NCI-H1930 (cell line): ENCODE data around the gene PLD6.
A peak's percentile ranks its signal among the peaks of the same experiment; 100 is the strongest.

Experiments
- DNase-seq, 2 experiments: peaks; one replicate each; lab custom pipeline; 2025; lab: John Stamatoyannopoulos, UW

The PLD6 gene

GRCh38 chr17:17226451-17227265 is 20.5 kb upstream of the PLD6 start:
- no peak for DNase-seq

DNA sequence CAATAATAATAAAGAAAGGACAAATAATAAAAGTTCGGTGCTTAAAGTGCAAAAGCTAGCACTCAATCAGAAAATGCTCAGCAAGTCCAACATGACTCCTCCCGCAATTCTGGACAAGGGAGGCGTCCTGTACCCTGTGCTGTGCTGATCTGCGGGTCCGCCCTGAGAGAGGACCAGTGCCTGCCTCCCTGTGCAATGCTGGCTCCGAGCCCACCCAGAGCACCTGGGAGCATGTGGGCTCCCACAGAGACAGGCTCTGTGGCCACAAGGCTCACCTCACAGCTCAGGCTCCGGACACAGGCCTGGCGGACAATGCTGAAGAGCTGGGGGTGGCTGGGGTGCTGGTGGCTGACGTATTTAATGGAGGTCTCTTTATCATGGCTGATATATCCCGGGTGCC is 19.8 kb upstream of the PLD6 start:
- DNase-seq, result no peak

- DNase-seq, result no peak
These were observed 18.0 kb upstream of the PLD6 start for GRCh38 chr17:17224137-17224536.

DNA sequence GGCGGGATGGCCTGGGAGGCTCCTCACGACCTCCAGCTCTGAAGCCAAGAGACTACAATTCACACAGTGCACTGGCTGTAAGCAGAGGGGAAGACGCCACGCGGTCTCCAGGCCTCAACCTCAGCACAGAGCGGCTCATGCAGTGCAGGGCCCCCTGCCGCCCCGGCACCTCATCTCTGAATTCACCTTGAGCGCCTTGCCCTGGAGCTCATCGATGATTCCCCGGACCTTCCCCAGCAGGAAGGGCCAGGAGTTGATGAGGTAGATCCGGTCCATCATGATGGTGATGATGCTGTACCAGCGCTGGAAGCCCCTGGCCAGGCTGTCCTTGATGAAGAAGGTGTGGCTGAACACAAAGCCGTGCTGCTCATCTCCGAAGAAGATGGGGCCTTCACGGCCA is 17.6 kb upstream of the PLD6 start:
- no peak for DNase-seq

DNA sequence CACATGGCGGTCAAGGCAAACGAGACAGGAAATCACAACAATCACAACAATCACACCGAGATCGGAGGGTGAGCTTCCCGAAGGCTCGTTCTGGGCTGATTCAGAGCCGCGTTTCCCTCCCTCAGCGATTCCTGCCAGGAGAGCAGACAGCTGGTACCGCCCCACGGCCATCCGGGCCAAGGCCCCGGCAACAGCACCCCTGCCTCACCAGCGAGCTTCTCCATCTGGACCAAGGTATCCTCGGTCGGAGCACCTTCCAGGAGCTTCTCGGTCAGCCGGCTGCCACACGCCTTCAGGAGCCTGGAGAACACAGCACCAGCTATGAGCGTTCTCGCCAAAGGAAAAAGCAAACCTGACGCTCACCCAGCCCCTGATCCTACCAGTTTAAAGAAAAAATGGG is 15.2 kb upstream of the PLD6 start:
- DNase-seq, result no peak

DNA sequence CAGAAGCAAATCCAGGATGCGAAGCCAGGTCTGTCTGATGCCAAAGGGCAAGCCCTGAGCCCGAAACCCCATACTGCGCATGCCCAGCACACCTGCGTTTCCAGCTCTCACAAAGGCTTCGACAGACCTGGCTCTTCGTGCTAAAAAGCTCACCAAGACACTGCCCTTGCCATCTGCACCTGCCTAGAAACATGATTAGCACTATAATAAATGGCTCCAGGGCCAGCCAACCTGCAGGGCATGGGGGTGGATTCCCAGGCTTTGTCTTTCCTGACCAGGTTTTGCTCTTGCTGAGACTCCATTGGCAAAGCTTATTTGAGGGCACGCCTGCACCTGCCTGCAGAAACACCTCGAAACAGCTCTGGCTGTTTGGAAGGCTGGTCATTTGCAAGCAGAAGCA is 14.4 kb upstream of the PLD6 start:
- no peak for DNase-seq

DNA sequence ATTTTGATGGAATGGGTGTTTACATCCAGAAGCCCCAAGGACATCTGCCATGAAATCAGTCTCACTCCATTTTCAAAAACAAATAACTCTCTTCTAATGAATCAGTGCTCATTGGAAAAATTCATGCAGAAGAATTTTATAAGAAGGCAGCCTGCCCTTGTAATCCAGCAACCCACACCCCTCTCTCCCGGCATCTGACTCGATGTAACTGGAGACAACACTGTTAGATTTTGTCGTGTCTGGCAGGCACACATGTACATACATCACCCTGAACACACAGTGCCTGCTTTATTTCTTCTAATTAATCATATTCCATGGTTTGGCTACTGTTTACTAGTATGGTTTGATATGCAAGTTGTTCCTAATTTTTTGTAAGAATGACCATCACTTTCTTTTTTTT is 11.9 kb upstream of the PLD6 start:
- DNase-seq, result no peak

- DNase-seq, result no peak
These were observed 10.6 kb upstream of the PLD6 start for GRCh38 chr17:17216776-17217175.

DNA sequence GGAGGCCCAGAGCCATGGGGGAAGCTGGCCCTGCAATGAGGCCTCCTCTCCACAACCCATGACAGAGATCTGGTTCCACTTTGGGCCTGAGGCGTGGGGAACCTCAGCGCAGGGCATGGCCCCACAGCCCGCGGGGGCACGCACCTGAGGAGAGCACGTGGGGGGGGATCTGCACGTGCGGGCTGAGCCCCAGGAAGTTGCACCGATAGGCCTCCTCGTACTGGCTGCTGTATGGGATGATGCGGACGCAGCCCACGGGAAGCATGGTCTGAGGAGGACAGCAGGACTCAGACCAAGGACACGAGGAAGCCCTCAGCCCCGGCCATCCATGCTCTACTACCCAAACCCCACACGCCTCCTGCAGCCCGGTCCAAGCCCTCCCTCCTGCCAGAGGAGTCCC is 10.1 kb upstream of the PLD6 start:
- no peak for DNase-seq

GRCh38 chr17:17215575-17215974 is 9.4 kb upstream of the PLD6 start:
- DNase-seq, result no peak

DNA sequence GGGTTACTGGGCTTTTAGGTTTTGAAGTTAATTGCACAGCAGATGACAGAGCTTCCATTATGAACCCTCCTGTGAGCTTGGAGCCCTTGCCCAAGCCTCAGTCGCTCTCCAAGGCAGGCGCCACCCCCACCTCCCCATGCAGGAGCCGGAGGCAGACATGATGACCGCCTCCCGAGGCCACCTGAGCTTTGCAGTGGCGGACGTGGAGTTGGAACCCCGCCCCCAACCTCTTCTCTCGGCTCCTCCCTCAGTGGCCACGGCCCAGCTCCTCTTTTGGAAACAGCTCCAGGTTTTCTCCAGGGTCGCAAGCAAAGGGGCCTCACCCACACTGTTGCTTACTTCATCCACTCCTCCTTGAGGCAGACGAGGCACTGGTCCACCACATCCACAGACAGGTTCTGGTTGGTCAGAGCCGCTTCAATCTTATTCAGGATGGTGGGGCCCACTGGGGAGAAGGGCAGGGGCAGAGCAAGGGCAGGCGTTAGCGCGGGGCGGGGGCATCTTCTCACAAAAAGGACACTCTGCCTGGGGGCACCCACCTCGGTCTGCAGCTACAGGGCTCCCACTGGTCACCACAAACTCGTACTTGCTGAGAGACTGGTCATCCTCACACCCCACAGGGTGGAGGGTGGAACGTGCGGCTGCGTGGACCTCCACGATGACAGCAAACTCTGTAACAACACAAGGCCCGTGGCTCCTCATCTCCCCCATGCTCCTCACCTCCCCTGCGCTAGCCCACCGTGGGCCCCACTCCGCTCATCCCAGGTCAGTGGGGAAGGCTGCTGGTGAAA is 8.7 kb upstream of the PLD6 start:
- DNase-seq, result no peak

DNA sequence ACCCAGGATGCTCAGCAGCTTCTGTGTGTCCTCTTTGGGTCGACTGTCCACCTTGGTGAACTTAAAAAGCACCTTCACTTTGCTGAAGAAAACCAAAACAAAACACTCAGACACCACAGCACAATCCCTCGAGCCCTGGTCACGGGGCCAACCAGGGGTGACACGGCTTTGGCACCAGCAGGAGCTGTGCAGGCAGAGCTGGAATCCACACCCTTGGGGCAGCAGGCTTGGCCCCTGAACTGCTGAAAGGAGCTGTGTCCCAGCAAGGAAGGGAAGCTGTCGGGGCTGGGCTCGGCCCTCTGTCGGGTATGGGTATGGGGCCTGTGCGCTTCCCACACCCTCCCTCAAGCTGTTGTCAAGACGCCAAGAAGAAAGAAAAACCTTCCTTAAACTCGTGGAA is 7.6 kb upstream of the PLD6 start:
- no peak for DNase-seq

GRCh38 chr17:17207998-17208397 is 1.9 kb upstream of the PLD6 start:
- DNase-seq, result no peak

GRCh38 chr17:17206913-17207335 is 791 bp upstream of the PLD6 start:
- DNase-seq, result peak in 1 of 2 experiments; percentile 16

DNA sequence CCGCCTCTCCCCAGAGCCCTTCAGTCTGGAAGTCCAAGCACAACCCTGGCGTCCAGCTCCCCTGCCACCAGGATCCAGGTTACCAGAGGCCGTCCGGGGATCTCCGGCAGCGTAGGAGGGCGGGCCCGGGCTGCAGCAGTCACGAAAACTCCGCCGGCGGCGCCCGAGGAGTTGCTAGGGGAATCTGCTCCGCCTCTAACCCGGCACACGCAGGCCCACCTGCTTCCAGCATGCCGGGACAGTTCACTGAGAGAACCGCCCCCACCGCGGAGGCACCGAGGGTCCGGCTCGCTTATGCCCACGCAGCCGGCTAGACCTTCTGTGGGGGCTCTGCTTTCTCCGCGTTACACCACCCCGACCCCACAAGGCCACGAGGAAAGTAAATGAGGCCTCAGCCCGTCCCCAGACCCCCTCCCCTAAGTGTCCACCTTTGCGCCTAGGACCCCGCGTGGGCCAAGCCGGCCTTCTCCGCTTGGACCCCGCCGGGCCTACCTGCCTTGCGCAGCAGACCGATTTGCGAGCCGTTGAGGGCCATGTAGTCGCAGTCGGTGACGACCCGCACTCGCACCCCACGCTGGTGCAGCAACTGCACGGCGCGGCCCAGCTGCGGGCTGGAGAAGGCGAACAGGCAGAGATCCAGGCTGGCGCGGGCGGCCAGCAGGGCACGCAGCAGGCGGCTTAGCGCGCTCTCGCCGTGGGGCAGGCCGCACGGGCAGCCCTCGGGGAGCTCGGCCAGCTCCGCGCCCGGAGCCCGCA is 587 bp downstream of the PLD6 start:
- no peak for DNase-seq

- no peak for DNase-seq
These were observed 1.4 kb downstream of the PLD6 start for GRCh38 chr17:17204635-17205231.

- no peak for DNase-seq
These were observed 2.0 kb downstream of the PLD6 start for GRCh38 chr17:17204041-17204591.

- no peak for DNase-seq
These were observed 2.9 kb downstream of the PLD6 start for GRCh38 chr17:17203173-17203730.

DNA sequence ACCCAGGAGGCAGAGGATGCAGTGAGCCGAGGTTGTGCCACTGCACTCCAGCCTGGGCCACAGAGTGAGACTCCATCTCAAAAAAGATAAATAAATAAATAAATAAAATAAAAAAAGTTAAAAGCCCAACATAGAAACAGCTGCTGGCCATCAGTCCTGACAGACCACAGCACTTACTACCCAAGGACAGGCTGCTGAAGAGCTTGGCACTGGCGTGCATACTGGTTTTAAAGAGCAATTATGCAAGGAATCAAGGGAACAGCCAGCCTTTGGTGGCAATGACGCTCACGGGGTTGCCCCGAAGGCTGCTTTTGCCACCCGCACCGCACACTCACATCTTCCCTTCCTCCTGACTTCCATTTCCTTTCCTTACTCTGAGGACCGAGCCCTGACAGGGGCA is 4.2 kb downstream of the PLD6 start:
- no peak for DNase-seq

- no peak for DNase-seq
These were observed 4.9 kb downstream of the PLD6 start for GRCh38 chr17:17201271-17201670.

- DNase-seq, result no peak
These were observed 5.3 kb downstream of the PLD6 start for GRCh38 chr17:17200831-17201230.

- no peak for DNase-seq
These were observed 5.8 kb downstream of the PLD6 start for GRCh38 chr17:17200311-17200710.
